GM23338 (cell line): Measurements from ENCODE around the gene SPTB.

Source experiments
- CTCF ChIP-seq, 2 experiments: fragments of 200-600 bp in 1 of 2; sonication (generic) in 1 of 2; conservative IDR thresholded peaks; 2 replicates each; pipeline versions ENCODE4 v1.5.1 to v1.6.1; 2016 to 2017; ENCODE audit warnings: antibody characterized with exemption in 2 of 2, low read depth in 2 of 2, mild to moderate bottlenecking in 2 of 2, moderate library complexity in 1 of 2
- EZH2 ChIP-seq: fragments of 200-600 bp; sonication (generic); IDR thresholded peaks from one replicate; pipeline ENCODE4 v1.8.0; 2017; ENCODE audit warnings: antibody characterized with exemption, mild to moderate bottlenecking, low read depth; ENCODE audit not compliant: unreplicated experiment
- EZH2phosphoT487 ChIP-seq: fragments of 200-600 bp; sonication (generic); IDR thresholded peaks from one replicate; pipeline ENCODE4 v1.8.1; 2018; ENCODE audit warnings: antibody characterized with exemption; ENCODE audit not compliant: unreplicated experiment
- JUNB ChIP-seq: IDR thresholded peaks from one replicate; pipeline ENCODE4 v1.6.1; 2016; ENCODE audit warnings: antibody characterized with exemption; ENCODE audit not compliant: unreplicated experiment
- POLR2AphosphoS5 ChIP-seq: IDR thresholded peaks from 2 replicates; pipeline ENCODE4 v1.6.1; 2016; ENCODE audit warnings: antibody characterized with exemption, low read depth

GRCh38 chr14:64873506-64874219, 6.0 kb downstream of the SPTB start:
- TF ChIP-seq EZH2phosphoT487, result no peak
- TF ChIP-seq EZH2, result no peak
- no peak for TF ChIP-seq CTCF (conservative IDR thresholded peaks at IDR 0.05; ENCODE audit: low read depth in 2 of 2)
- TF ChIP-seq POLR2AphosphoS5, result no peak
- TF ChIP-seq JUNB, result no peak
